Sigmoid colon (tissue), 7 donors: Measurements from ENCODE around the gene POMC. TPM values are rescaled to one million over a fixed set of nuclear protein-coding genes. Genes with fewer than 3 reads are reported as not detected.

ENCODE experiments used
- DNase-seq: peaks from one replicate; pipeline ENCODE4 v3.0.0-alpha.2; 2019
- H3K27ac ChIP-seq, 4 donors: fragments of 200-600 bp; sonication (generic); one replicate each; pipeline ENCODE4 v1.5.1; 2016 to 2019; ENCODE audit warnings: mild to moderate bottlenecking in 1 of 4
- H3K27me3 ChIP-seq, 3 donors: fragments of 200-600 bp; sonication (generic); one replicate each; pipeline ENCODE4 v1.5.1; 2019; ENCODE audit warnings: mild to moderate bottlenecking in 1 of 3
- H3K36me3 ChIP-seq, 4 donors: fragments of 200-600 bp; sonication (generic); one replicate each; pipeline ENCODE4 v1.5.1; 2016 to 2019
- H3K4me1 ChIP-seq, 4 donors: fragments of 200-600 bp; sonication (generic); one replicate each; pipeline ENCODE4 v1.5.1; 2017 to 2019
- H3K4me3 ChIP-seq, 4 donors: fragments of 200-600 bp; sonication (generic); one replicate each; pipeline ENCODE4 v1.5.1; 2017 to 2019; ENCODE audit warnings: mild to moderate bottlenecking in 2 of 4, moderate library complexity in 1 of 4
- H3K9me3 ChIP-seq, 4 donors: fragments of 200-600 bp in 3 of 4; sonication (generic) in 3 of 4; one replicate each; pipeline versions ENCODE4 v1.5.1 to v1.6.1; 2013 to 2019
- EP300 ChIP-seq, 4 donors: sonication (generic); formaldehyde crosslinking; IDR thresholded peaks; one replicate each; pipeline ENCODE4 v1.6.1; 2017; ENCODE audit warnings: antibody characterized with exemption in 4 of 4
- POLR2A ChIP-seq, 2 donors: fragments of 450-650 bp; IDR thresholded peaks; one replicate each; pipeline ENCODE4 v1.6.1; 2016; ENCODE audit warnings: antibody characterized with exemption in 2 of 2, mild to moderate bottlenecking in 2 of 2, moderate library complexity in 2 of 2
- POLR2AphosphoS5 ChIP-seq, 4 donors: sonication (generic); formaldehyde crosslinking; IDR thresholded peaks; one replicate each; pipeline ENCODE4 v1.6.1; 2017; ENCODE audit warnings: antibody characterized with exemption in 4 of 4
- WGBS, 2 donors: extraction: QIAGEN DNeasy Blood & Tissue Kit; methylation state at CpG; one replicate each; pipeline ENCODE4 v1.1.7; 2013; 5-methylcytosine and 5-hydroxymethylcytosine counted together
- intact Hi-C: fragments of 100-400 bp; cut with DNase I; formaldehyde crosslinking; loops from one replicate; pipeline ENCODE4 v1.15.1; 2023
- polyA plus RNA-seq, 3 donors: library from polyadenylated mRNA; stranded (reverse); fragments of 200-250 nt; gene quantifications; one replicate each; pipeline ENCODE4 v1.2.3, GENCODE V29; 2013
- total RNA-seq, 4 donors: library from RNA; depleted of rRNA; stranded (reverse); fragments of >200 nt; gene quantifications; one replicate each; pipeline ENCODE4 v1.1.0, GENCODE V29; 2016
- TF ChIP-seq, protein P1 (sequence below), 4 experiments: fragments of 450-650 bp in 3 of 4; fragments of 200-600 bp in 1 of 4; IDR thresholded peaks; one replicate each; pipeline ENCODE4 v1.5.1; 2016 to 2019; ENCODE audit warnings: antibody characterized with exemption in 4 of 4, mild to moderate bottlenecking in 3 of 4, moderate library complexity in 2 of 4
- donor health status: healthy with polysubstance abuse.
- donor health status: Bipolar disorder and iron deficiency.
- donor health status: healthy.

POMC gene
- total and polyA plus RNA-seq, 7 donors, result 0.69 to 34.2 (median 18.1) TPM

DNA sequence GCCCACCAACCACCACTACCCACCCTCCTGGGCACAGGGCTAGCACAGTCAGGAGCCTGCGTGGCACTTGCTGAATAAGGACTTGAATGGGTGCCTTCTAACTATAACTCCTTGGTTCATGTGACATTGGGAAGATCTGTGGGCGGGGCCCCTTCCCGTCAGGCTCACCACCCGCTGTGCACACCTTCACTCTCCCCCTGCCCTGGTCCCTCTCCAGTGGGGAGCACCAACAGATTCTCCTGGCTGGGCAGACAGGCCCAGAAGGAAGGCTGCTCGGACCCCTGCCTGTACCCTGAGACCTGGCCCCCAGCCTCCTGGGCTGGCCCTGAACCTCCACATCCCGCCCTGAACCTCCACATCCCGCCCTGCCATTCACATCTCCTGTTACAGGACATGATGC, 33.4 kb upstream of the POMC start:
- H3K4me3 ChIP-seq, result no peak overlapping the region
- DNase-seq, result no peak
- H3K36me3 ChIP-seq, result no peaks in the 10 kb centered on the region
- no peaks in the 10 kb centered on the region for H3K27me3 ChIP-seq
- H3K4me1 ChIP-seq, result peaks cover 0 to 5% (median under 1%) of the 10 kb centered on the region in 4 donors
- WGBS, 2 donors, result 92 to 94% methylated on average over 7 of the region's 7 CpGs
- H3K9me3 ChIP-seq, result no peaks in the 10 kb centered on the region
- TF ChIP-seq POLR2AphosphoS5 (IDR thresholded peaks at IDR 0.05) (no peak), EP300 (IDR thresholded peaks at IDR 0.05) (no peak), POLR2A (IDR thresholded peaks at IDR 0.05) (no peak)
- TF ChIP-seq, protein P1, sequence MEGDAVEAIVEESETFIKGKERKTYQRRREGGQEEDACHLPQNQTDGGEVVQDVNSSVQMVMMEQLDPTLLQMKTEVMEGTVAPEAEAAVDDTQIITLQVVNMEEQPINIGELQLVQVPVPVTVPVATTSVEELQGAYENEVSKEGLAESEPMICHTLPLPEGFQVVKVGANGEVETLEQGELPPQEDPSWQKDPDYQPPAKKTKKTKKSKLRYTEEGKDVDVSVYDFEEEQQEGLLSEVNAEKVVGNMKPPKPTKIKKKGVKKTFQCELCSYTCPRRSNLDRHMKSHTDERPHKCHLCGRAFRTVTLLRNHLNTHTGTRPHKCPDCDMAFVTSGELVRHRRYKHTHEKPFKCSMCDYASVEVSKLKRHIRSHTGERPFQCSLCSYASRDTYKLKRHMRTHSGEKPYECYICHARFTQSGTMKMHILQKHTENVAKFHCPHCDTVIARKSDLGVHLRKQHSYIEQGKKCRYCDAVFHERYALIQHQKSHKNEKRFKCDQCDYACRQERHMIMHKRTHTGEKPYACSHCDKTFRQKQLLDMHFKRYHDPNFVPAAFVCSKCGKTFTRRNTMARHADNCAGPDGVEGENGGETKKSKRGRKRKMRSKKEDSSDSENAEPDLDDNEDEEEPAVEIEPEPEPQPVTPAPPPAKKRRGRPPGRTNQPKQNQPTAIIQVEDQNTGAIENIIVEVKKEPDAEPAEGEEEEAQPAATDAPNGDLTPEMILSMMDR (IDR thresholded peaks at IDR 0.05), result no peak
- intact Hi-C loops, result loop anchor here (10.0 kb wide), 1 partner anchor 777 kb away; no protein-coding TSS in a partner anchor
- H3K27ac ChIP-seq, result no peak overlapping the region

GRCh38 chr2:25201265-25201664, 32.9 kb upstream of the POMC start:
- H3K4me1 ChIP-seq, result peaks cover 0 to 5% (median 2%) of the 10 kb centered on the region in 4 donors
- 70 to 80% methylated on average over 6 of the region's 6 CpGs for WGBS, 2 donors
- H3K36me3 ChIP-seq, result no peaks in the 10 kb centered on the region
- H3K9me3 ChIP-seq, result no peaks in the 10 kb centered on the region
- intact Hi-C loops, result loop anchor here (10.0 kb wide), 1 partner anchor 776 kb away; no protein-coding TSS in a partner anchor
- no peak overlapping the region for H3K4me3 ChIP-seq
- TF ChIP-seq, protein P1 (IDR thresholded peaks at IDR 0.05), result no peak
- TF ChIP-seq POLR2AphosphoS5 (IDR thresholded peaks at IDR 0.05) (no peak), EP300 (IDR thresholded peaks at IDR 0.05) (no peak), POLR2A (IDR thresholded peaks at IDR 0.05) (no peak)
- DNase-seq, result no peak
- no peak overlapping the region for H3K27ac ChIP-seq
- no peaks in the 10 kb centered on the region for H3K27me3 ChIP-seq

GRCh38 chr2:25198576-25198975, 30.2 kb upstream of the POMC start:
- 21 to 66% methylated on average over 5 of the region's 5 CpGs for WGBS, 2 donors
- Histone ChIP-seq H3K9me3 (no peaks in the 10 kb centered on the region), H3K36me3 (no peaks in the 10 kb centered on the region), H3K27me3 (no peaks in the 10 kb centered on the region), H3K27ac (no peak overlapping the region), H3K4me1 (peaks cover 0 to 9% (median 0%) of the 10 kb centered on the region in 4 donors), H3K4me3 (no peak overlapping the region)
- DNase-seq, result no peak
- TF ChIP-seq POLR2AphosphoS5 (IDR thresholded peaks at IDR 0.05) (no peak), POLR2A (IDR thresholded peaks at IDR 0.05) (no peak), EP300 (IDR thresholded peaks at IDR 0.05) (no peak)
- TF ChIP-seq, protein P1 (IDR thresholded peaks at IDR 0.05), result no peak
- intact Hi-C loops, result no loop called here

DNA sequence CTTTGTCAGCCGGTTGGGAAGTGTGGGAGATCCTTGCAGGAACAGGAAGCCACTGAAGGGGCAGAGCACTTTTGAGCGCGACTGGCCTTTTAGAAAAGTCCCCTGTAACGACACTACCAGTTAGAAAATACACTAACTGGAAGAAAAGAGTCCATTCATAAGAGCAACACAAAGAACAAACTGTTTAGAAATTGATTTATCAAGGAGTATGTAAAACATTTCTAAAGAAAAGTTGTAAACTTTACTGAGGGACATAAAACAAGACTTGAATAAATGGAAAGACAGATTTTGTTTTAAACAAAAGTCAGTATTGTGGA, 29.8 kb upstream of the POMC start:
- Histone ChIP-seq H3K36me3 (no peaks in the 10 kb centered on the region), H3K4me1 (peaks cover 0 to 9% (median 0%) of the 10 kb centered on the region in 4 donors), H3K9me3 (no peaks in the 10 kb centered on the region), H3K27me3 (no peaks in the 10 kb centered on the region), H3K4me3 (no peak overlapping the region), H3K27ac (no peak overlapping the region)
- 10 to 35% methylated on average over 4 of the region's 4 CpGs for WGBS, 2 donors
- TF ChIP-seq EP300 (IDR thresholded peaks at IDR 0.05) (no peak), POLR2A (IDR thresholded peaks at IDR 0.05) (no peak), POLR2AphosphoS5 (IDR thresholded peaks at IDR 0.05) (no peak)
- TF ChIP-seq, protein P1 (IDR thresholded peaks at IDR 0.05), result no peak
- DNase-seq, result no peak
- intact Hi-C loops, result no loop called here
